Measurements from ENCODE around the gene DMAC1.

DMAC1 gene

GRCh38 chr9:7783635-7784063 lies 15.9 kb downstream of the DMAC1 start:
- in situ Hi-C loops (cut with HindIII; ENCODE audit: low sequenced_read_pairs), result no loop called here

DNA sequence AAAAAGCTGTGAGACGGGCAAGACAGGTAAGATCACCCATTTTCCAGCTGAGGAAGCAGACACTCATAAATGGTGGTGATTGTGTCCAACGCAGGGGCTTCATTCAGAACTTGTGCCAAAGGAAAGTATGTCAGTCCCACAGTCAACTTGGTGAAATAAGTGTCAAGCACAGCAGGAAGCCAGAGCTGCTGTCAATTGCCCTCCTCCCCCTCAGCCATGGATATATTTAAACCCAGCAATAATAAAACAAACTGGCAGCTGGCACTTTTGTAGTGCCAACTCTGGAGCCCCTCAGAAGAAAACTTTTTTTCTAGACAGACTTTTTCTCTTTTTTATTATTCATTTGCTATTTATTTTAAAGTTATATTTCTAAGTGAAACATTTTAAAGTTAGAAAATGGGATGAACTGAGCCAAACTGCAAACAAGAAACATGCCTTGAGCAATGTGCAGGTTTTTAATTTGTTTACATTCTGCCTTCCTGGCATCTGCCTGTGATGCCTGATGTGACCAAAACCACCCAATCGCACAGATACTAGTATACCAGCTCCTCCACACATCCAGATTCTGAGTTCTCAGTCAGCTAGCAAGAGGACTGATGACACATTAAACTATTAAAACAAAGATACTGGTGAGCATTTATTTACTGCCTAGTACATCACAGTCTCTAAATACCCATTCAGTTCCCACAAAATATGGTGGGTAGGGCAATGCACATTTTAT lies 17.0 kb downstream of the DMAC1 start:
- in situ Hi-C loops (cut with HindIII; ENCODE audit: low sequenced_read_pairs), result no loop called here

GRCh38 chr9:7780261-7780988 lies 19.2 kb downstream of the DMAC1 start:
- in situ Hi-C loops (cut with HindIII; ENCODE audit: low sequenced_read_pairs), result no loop called here

- in situ Hi-C loops (cut with HindIII; ENCODE audit: low sequenced_read_pairs), result no loop called here
These were observed 20.6 kb downstream of the DMAC1 start for GRCh38 chr9:7778851-7779600.

DNA sequence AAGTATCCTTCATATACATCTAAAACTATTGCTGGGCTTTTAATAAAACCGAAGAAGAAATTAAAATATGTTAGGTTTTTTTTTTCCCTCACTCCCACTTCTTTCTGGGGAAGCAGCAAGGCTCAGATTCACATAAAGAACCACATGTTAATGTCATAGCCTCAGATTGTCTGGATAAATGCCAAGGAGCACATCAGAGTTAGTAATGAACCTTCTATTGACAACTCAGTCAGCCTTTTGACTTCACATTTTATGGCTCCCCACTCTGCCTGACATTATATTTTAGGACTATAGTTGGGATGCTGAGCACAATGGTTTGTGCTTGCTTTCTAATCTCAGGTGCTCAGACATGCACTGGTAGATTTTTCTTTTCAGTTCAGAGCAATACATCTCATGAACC lies 21.8 kb downstream of the DMAC1 start:
- in situ Hi-C loops (cut with HindIII; ENCODE audit: low sequenced_read_pairs), result no loop called here

DNA sequence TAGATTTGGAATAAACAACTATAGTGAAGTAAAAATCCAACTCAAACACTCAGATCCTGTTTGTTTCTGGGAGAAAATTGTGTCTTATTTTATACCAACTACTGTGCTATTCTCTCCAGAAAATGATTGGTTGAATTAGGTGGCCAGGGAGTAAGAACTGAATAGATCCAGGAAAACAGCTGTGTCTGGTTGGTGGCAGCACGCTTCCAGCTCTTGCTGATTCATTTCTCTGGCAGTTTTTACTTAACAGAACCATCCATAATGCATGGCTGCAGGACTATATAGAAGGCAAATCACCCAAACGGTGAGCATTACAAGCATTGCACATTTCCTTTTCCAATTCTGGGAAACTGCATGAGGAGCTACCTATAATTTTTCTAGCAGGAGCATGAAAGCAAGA lies 29.5 kb downstream of the DMAC1 start:
- in situ Hi-C loops (cut with HindIII; ENCODE audit: low sequenced_read_pairs), result no loop called here

DNA sequence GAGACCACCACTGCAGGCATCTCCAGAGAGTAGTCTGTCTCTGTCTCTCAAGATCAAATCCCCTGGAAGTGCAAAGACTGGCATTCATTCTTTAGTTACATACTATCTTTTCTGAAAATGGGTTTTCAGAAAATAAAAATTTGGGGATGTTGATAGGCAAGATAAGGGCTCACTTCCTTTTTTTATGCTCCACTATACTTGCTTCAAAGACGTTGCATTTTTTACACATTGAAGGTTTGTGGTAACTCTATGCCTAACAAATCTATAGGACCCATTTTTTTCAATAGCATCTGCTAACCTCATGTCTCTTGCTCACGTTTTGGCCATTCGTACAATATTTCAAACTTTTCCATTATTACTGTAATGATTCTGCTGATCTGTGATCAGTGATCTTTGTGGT lies 37.0 kb downstream of the DMAC1 start:
- in situ Hi-C loops (cut with HindIII; ENCODE audit: low sequenced_read_pairs), result no loop called here

GRCh38 chr9:7760014-7760415 lies 39.6 kb downstream of the DMAC1 start:
- in situ Hi-C loops (cut with HindIII; ENCODE audit: low sequenced_read_pairs), result no loop called here

DNA sequence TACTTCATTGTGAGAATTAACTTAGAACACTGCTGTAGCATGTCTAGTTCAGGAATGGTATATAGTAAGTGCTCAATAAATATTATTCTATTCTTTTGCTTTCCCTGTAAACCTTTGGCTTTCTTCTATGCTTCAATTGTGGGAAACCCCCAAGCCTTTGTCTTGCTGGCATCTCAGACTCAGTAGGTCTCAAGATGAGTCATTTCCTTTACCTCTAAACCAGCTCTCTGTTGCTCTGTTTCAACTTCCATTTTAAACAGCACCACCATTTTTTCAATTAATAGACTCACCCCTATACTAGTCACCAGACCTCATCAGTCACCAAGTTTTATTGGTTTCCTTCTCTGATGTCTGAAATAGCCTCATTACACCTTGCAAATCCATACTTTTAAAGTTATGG lies 43.5 kb downstream of the DMAC1 start:
- in situ Hi-C loops (cut with HindIII; ENCODE audit: low sequenced_read_pairs), result no loop called here

DNA sequence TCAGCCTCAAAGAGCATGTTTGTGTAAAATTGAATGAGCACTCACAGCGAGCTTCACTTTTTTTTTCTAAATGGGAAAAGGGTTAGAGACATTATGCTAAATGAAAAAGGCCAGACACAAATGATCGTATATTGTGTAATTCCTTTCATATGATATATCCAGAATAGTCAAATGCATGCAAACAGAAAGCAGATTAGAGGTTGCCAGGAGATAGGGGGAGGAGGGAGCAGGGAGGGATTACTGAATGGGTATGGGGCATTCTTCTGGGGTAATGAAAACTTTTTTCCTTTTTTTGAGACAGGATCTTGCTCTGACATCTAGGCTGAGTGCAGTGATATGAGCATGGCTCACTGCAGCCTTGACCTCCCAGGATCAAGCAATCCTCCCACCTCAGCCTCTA lies 47.1 kb downstream of the DMAC1 start:
- in situ Hi-C loops (cut with HindIII; ENCODE audit: low sequenced_read_pairs), result no loop called here

All from DLD1 (cell line).